IPS DF 6.9 (cell line): ENCODE results near the gene SHISA5.

Source experiments
- DNase-seq: peaks from one replicate; pipeline ENCODE4 v3.0.0-alpha.2; 2013; ENCODE audit warnings: low read depth, low spot score
- H3K27ac ChIP-seq: one replicate; pipeline ENCODE4 v1.5.1; 2013; ENCODE audit warnings: low read length, control low read depth
- H3K27me3 ChIP-seq: 2 replicates; pipeline ENCODE4 v1.6.1; 2013; ENCODE audit warnings: mild to moderate bottlenecking, low read length; ENCODE audit not compliant: control insufficient read depth, insufficient read depth
- H3K36me3 ChIP-seq: 2 replicates; pipeline ENCODE4 v1.6.1; 2013; ENCODE audit warnings: low read length; ENCODE audit not compliant: control insufficient read depth, insufficient read depth
- H3K4me1 ChIP-seq: 2 replicates; pipeline ENCODE4 v1.6.1; 2013; ENCODE audit warnings: low read length; ENCODE audit not compliant: control insufficient read depth, insufficient read depth
- H3K4me3 ChIP-seq: 2 replicates; pipeline ENCODE4 v1.5.1; 2013; ENCODE audit warnings: mild to moderate bottlenecking, low read length
- H3K9me3 ChIP-seq: 2 replicates; pipeline ENCODE4 v1.6.1; 2013; ENCODE audit warnings: low read length, inconsistent platforms; ENCODE audit not compliant: control insufficient read depth, insufficient read depth
- WGBS: extraction: QIAGEN DNeasy Blood & Tissue Kit; methylation state at CpG from one replicate; pipeline ENCODE4 v1.1.7; 2013; ENCODE audit warnings: mixed read lengths, missing lambda C conversion rate; ENCODE audit not compliant: insufficient read length, insufficient coverage; 5-methylcytosine and 5-hydroxymethylcytosine counted together

Gene SHISA5

DNA sequence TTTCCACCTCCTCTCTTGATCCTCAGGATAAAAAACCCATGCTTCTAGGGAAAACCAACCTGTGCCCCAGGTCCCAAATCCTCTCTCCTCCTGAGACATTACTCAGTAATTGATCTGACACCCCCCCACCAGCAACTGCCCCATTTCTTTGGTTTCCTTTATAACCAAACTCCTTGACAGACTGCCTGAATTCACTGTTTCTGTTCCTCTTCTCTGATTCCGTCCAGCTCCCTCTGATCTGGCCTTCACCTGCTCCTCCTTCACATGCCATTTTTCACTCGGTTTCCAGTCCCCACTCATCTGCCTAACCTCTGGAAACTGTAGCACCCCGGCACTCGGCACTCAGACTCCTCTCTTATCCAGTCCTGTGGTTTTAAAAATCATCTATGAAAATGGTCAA is 66.2 kb downstream of the SHISA5 start:
- Histone ChIP-seq H3K36me3 (peaks cover 7% of the 10 kb centered on the region; the same call in 1 of the 2 replicates), H3K4me3 (no peak overlapping the region), H3K27ac (no peak overlapping the region), H3K9me3 (no peaks in the 10 kb centered on the region), H3K27me3 (no peaks in the 10 kb centered on the region), H3K4me1 (peaks cover 3% of the 10 kb centered on the region; the same call in 1 of the 2 replicates)
- no CpG with 5 or more reads among the region's 4 CpGs for WGBS
- DNase-seq: no peak

DNA sequence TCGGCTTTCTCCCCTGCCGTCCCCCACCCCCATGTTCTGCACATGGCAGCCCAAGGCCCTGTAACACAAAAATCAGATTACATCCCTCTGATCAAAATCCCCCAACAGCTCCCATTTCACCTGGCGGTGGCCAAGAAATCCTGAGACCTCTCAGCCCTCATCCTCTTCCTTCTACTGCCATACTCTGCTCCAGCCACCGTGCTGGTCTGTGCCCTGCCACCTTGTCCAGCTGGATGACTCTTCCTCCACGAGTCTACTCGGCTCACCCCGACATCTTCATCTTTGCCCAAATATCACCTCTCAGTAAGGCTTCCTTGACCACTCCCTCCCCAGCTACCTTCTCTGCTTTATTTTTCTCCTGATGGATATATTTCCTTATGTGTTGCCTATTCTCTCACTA is 67.1 kb downstream of the SHISA5 start:
- no peaks in the 10 kb centered on the region for H3K27me3 ChIP-seq
- DNase-seq: no peak
- no CpG with 5 or more reads among the region's 7 CpGs for WGBS
- peaks cover 3% of the 10 kb centered on the region; the same call in 1 of the 2 replicates for H3K4me1 ChIP-seq
- H3K4me3 ChIP-seq: no peak overlapping the region
- H3K27ac ChIP-seq: no peak overlapping the region
- peaks cover 13% of the 10 kb centered on the region; the same call in 1 of the 2 replicates for H3K36me3 ChIP-seq
- H3K9me3 ChIP-seq: no peaks in the 10 kb centered on the region

DNA sequence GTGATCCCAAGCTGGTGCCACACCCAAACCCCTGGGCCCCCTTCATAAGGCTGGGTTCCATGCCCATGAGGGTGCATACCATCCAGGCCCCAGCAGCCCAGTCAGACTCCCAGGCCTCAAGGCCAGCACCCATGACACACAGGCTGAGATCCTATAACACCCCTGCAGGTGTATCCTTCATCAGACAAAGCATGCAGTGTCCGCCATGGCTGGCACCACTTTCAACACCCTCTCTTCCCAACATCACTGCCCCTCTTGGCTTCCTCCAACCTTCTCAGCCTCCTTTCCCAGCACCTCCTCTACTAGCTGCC is 67.5 kb downstream of the SHISA5 start:
- peaks cover 13% of the 10 kb centered on the region; the same call in 1 of the 2 replicates for H3K36me3 ChIP-seq
- no peak overlapping the region for H3K27ac ChIP-seq
- DNase-seq: no peak
- no peaks in the 10 kb centered on the region for H3K27me3 ChIP-seq
- H3K4me3 ChIP-seq: no peak overlapping the region
- no CpG with 5 or more reads among the region's 1 CpG for WGBS
- H3K9me3 ChIP-seq: no peaks in the 10 kb centered on the region
- H3K4me1 ChIP-seq: peaks cover 3% of the 10 kb centered on the region; the same call in 1 of the 2 replicates

DNA sequence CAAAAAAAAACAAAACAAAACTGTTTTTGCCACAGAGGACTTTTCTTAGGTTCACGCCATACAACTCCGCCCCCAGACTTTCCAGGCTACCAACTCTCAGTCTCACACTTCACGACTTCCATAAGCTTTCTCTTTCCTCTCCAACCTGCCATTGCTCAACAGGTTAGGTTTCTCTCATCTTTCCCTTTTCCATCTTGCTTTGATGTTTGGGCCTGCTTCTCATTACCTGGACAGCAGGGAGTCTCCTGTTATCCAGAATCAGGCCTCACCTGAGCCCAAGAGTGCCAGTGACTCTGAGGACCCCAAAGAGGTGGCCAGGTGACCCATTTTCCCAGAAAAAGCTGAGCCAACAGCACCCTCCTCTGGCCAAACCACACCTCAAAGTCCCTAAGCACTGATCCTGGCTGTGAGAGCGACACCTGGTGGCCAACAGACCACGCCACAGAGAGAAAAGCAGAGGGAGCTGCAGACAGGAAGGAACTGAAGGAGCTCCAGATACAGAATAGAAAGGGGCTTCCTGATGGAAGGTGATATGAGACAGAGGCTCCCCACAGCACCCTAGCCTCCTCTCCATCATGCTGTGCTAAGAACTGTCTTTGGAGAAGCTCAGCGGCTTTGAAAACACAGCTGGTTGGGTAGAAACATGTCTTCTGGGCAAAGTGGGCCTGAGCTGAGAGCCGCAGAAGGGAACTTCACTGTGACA is 68.0 kb downstream of the SHISA5 start:
- DNase-seq: peak; percentile 96
- Histone ChIP-seq H3K4me1 (peaks cover 4% of the 10 kb centered on the region), H3K9me3 (no peaks in the 10 kb centered on the region), H3K27ac (no peak overlapping the region), H3K36me3 (peaks cover 13% of the 10 kb centered on the region; the same call in 1 of the 2 replicates), H3K4me3 (no peak overlapping the region), H3K27me3 (no peaks in the 10 kb centered on the region)
- WGBS: no CpG with 5 or more reads among the region's 7 CpGs

DNA sequence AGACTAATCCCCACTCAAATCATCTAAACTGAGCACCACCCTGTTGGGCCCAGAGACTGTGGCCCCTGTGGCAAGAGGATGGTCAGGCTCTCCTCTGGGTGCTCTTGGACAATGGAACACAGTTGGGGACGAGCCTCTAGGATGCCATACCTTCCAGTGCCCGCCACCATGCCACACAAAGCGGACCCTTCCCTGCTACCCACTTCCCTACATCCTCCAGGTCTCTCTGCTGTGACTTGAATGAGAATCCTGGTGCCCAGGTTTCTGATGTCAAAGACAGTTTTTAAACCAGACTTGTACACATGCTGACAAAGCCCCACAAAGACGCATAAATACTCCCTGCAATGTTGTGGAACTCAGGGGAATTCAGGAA is 68.8 kb downstream of the SHISA5 start:
- H3K27ac ChIP-seq: no peak overlapping the region

DNA sequence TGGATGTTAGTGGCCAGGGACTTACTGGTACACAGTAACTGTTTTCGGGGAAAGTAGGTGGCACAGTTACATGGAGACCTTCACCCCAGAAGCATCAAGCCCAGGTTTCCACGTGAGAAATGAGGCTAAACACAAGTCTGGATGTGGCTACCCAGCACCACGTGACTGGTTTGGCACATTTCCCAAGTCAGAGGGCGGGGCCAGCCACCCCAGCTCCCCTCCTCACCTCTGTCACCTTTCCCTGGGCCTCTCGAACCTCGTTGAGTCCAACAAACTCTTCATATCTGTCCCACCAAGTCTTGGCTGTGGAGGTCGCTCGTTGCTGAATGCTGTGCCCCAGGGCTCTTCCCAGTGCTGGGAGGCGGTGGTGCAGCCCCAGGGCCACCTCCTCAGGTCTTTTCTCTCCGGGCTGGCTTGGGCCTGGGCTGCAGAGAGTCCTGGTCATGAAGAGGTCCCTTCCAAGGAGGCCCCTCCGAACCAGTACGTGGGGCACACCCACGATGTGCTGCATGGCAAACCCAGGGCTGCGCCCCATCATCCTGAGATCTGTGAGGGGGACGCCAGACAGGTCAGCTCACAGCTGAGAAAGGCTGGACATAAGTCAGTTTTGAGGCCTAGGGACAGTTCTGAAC is 69.3 kb downstream of the SHISA5 start:
- Histone ChIP-seq H3K4me1 (peaks cover 11% of the 10 kb centered on the region), H3K27ac (no peak overlapping the region), H3K9me3 (no peaks in the 10 kb centered on the region), H3K36me3 (peaks cover 13% of the 10 kb centered on the region; the same call in 1 of the 2 replicates), H3K27me3 (no peaks in the 10 kb centered on the region), H3K4me3 (no peak overlapping the region)
- no CpG with 5 or more reads among the region's 15 CpGs for WGBS
- no peak for DNase-seq

More for the DNA sequence above, 68.8 kb downstream of the SHISA5 start:
- H3K4me3 ChIP-seq: no peak overlapping the region
- H3K27me3 ChIP-seq: no peaks in the 10 kb centered on the region
- H3K36me3 ChIP-seq: peaks cover 13% of the 10 kb centered on the region; the same call in 1 of the 2 replicates
- no peaks in the 10 kb centered on the region for H3K9me3 ChIP-seq
- peaks cover 11% of the 10 kb centered on the region for H3K4me1 ChIP-seq
- no CpG with 5 or more reads among the region's 4 CpGs for WGBS
- no peak for DNase-seq

DNA sequence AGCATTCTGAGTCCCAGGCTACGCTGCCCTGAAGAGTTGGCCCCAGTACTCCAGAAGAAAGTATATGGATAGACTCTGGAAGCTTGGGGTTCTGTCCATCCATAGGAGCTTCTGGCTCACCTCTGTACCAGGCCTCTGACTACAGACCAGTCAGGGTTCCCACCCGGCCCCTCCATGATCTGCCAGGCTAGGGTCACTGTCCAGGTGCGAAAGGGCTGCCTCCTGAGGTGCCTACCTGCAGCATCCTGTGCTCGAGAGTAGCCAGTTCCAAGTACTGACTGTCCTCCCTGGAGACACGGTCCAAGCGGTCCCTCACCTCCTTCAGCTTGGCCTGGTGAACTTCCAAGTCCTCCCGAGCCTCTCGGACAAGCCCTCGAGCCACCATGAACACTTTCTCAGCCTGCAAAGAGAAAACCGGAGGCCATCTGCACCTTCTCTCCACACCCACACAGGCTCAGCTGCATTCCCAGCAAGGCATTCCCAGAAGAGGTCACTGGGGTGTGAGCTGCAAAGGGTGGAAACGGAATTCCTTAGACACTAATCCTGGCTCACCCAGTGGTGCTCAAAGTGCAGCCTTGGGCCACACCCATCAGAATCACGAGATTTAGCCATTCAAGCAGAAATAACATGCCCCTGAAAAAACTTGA is 70.4 kb downstream of the SHISA5 start:
- H3K36me3 ChIP-seq: peaks cover 13% of the 10 kb centered on the region; the same call in 1 of the 2 replicates
- no CpG with 5 or more reads among the region's 12 CpGs for WGBS
- no peaks in the 10 kb centered on the region for H3K27me3 ChIP-seq
- no peaks in the 10 kb centered on the region for H3K9me3 ChIP-seq
- no peak overlapping the region for H3K4me3 ChIP-seq
- DNase-seq: no peak
- peaks cover 11% of the 10 kb centered on the region for H3K4me1 ChIP-seq
- no peak overlapping the region for H3K27ac ChIP-seq

DNA sequence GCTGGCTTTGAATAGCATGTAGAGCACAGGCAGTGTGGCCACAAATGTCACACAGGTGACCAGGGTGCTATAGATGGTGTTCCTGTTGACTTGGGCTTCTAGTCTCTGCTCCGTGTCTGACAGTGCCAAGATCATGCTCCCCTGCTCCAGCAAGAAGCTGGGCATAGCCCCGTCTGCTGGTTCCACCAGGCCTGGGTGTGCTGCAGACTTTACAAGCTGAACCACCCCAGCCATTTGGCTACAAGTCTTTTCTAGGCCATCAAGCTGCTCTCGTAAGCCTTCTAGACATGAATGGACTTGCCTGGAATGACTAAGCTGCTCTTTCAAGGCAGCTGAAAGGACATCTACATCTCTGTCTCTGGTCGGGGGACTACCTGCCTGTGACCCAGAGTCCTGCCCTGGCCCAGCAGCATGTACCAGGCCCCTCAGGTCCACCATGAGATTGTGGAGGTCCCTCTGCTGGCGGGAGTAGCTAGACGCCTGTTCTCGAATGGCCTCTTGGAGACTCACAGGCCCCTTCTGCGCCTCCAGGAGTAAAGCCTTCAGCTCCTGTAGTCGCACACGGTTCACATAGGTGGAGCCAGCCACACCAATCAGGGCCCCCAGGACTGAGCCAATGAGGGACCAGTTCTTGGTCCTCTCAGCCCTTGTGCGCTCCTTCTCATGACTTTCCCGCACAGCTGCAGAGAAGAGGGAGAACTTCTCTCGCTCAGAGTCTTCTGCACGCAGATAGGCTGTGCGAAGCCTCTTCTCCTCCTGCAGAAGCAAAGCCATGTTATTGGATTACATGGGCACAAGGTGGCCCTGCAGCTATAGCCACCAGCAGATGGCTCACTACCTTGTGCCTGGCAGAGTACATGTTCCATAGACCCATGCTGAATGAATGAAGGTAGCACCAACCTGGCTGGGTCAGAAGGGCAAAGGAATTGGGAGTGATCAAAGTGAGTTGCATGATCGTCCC is 71.3 kb downstream of the SHISA5 start:
- Histone ChIP-seq H3K27ac (no peak overlapping the region), H3K4me3 (no peak overlapping the region), H3K27me3 (no peaks in the 10 kb centered on the region), H3K4me1 (peaks cover 11% of the 10 kb centered on the region), H3K36me3 (peaks cover 13% of the 10 kb centered on the region; the same call in 1 of the 2 replicates), H3K9me3 (no peaks in the 10 kb centered on the region)
- no peak for DNase-seq
- WGBS: no CpG with 5 or more reads among the region's 16 CpGs

DNA sequence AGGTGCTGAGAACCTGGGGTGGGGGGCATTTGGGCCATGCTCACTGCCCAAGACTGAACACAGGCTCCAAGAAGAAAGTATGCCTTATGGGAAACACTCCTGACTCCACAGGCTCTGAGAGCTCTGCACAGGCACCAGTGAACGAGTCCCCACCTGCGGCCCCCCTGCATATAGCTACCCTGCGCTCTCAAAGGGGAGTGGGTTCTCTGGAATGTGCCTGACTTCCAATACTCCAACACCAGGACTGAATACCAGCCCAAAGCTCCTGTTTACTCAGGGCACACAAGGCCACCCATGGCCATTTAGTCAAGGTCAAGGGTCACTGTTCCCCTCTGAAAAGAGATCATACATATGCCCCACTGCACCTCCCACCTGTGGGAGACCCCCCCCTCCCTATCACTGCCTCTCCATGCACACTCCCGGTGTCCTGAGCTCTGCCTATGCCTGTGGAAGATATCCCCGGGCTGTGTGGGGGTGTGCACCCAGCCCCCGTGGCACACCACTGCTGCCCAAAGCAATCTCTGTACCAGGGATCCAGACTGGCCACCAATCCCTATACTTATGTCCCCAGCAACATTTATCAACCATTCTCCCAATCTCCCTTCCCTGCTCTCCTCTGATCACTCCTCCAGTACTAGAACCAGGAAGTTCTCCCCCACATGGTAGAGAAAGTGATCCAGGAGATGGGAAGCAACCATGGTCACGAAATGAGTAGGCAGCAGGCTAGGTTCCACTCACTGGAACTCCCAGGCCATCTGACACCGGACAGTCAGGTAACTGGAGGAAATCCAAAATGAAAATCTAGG is 72.5 kb downstream of the SHISA5 start:
- no peak for DNase-seq
- H3K4me1 ChIP-seq: peaks cover 13% of the 10 kb centered on the region
- peaks cover 13% of the 10 kb centered on the region; the same call in 1 of the 2 replicates for H3K36me3 ChIP-seq
- H3K27me3 ChIP-seq: no peaks in the 10 kb centered on the region
- H3K4me3 ChIP-seq: no peak overlapping the region
- H3K27ac ChIP-seq: no peak overlapping the region
- no peaks in the 10 kb centered on the region for H3K9me3 ChIP-seq
- no CpG with 5 or more reads among the region's 8 CpGs for WGBS
